ENCODE measurements around the gene VPS13D. TPM values are rescaled to one million over a fixed set of nuclear protein-coding genes. Genes with fewer than 3 reads are reported as not detected.

VPS13D gene
- total RNA-seq, 2 donors from 2014 or later = 48.1 to 65.2 TPM

DNA sequence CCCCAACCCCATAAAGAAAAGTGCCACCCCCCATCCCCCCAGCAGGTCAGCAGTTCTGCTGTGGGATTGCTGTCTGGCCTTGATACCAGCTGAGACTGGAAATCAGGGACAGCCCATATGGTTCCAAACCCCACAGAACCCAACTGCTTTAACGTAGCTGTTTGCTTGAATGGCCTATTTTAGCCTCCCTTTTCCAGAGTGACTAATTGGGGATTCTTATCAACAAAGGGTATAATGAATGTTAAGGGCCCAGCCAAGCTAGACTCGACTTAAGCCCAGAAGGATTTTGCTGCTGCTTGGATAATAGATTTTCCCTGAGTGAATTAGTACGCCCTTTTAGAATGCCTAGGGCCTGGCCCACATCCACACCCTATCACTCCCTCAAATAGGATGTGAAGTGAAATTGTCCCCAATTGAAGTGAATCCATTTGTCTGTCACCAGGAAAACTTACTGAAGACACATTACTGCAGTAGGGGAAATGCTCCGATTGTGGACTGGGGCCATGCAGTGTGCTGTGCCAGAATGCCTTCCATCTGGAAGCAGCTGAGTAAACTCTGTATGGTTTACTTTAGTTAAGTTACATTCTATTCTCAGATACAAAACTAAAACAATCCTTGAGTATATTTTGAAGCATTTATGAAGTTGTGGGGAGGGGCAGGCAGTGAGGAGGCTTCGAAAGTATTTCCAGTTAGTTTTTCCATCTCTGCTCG lies 231.2 kb downstream of the VPS13D start:
- Histone ChIP-seq H3K9me3 (no peaks in the 10 kb centered on the region), H3K4me3 (no peak overlapping the region), H3K27me3 (no peaks in the 10 kb centered on the region), H3K27ac (peak overlapping the region; percentile 69 to 78), H3K36me3 (peaks cover 8% of the 10 kb centered on the region), H3K4me1 (peaks cover 0 to 80% of the 10 kb centered on the region in 2 donors)
- TF ChIP-seq, protein P1, sequence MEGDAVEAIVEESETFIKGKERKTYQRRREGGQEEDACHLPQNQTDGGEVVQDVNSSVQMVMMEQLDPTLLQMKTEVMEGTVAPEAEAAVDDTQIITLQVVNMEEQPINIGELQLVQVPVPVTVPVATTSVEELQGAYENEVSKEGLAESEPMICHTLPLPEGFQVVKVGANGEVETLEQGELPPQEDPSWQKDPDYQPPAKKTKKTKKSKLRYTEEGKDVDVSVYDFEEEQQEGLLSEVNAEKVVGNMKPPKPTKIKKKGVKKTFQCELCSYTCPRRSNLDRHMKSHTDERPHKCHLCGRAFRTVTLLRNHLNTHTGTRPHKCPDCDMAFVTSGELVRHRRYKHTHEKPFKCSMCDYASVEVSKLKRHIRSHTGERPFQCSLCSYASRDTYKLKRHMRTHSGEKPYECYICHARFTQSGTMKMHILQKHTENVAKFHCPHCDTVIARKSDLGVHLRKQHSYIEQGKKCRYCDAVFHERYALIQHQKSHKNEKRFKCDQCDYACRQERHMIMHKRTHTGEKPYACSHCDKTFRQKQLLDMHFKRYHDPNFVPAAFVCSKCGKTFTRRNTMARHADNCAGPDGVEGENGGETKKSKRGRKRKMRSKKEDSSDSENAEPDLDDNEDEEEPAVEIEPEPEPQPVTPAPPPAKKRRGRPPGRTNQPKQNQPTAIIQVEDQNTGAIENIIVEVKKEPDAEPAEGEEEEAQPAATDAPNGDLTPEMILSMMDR (IDR thresholded peaks at IDR 0.05) = no peak
- DNase-seq (ENCODE audit: low spot score) = no peak

- TF ChIP-seq, protein P1 (IDR thresholded peaks at IDR 0.05) = no peak
- Histone ChIP-seq H3K4me1 (peaks cover 0 to 73% of the 10 kb centered on the region in 2 donors), H3K27me3 (no peaks in the 10 kb centered on the region), H3K27ac (peak overlapping the region; percentile 69 to 78), H3K36me3 (peaks cover 8% of the 10 kb centered on the region), H3K9me3 (no peaks in the 10 kb centered on the region), H3K4me3 (no peak overlapping the region)
- DNase-seq (ENCODE audit: low spot score) = no peak
Observed at GRCh38 chr1:12461754-12462153, 231.9 kb downstream of the VPS13D start.

DNA sequence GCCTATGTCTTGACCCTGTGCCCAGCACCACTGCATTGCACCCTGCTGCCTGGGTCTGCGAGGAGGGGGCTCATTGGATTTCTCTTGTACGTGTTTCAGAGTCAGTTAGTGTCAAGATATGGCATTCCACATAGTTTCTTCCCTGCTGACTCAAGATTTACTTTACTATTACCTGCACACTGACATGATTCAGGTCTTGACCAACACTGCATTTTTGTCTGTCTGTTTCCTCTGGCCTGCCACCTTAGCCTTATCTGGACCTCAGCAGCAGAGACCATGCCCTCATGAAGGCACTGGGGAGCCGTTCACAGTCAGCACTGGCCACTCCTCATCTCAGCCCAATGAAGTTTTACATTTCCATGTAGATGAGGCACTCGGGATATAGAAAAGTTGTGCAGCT lies 232.8 kb downstream of the VPS13D start:
- H3K27ac ChIP-seq = peak overlapping the region in 1 of 2 donors; percentile 78

GRCh38 chr1:12464045-12464461 lies 234.2 kb downstream of the VPS13D start:
- Histone ChIP-seq H3K4me3 (no peak overlapping the region), H3K4me1 (peaks cover 0 to 51% of the 10 kb centered on the region in 2 donors), H3K36me3 (peaks cover 8% of the 10 kb centered on the region), H3K9me3 (no peaks in the 10 kb centered on the region), H3K27ac (peak overlapping the region; percentile 46), H3K27me3 (no peaks in the 10 kb centered on the region)
- TF ChIP-seq, protein P1 (IDR thresholded peaks at IDR 0.05) = no peak
- no peak for DNase-seq (ENCODE audit: low spot score)

More for the DNA sequence above, 232.8 kb downstream of the VPS13D start:
- DNase-seq (ENCODE audit: low spot score) = no peak
- Histone ChIP-seq H3K4me3 (no peak overlapping the region), H3K36me3 (peaks cover 8% of the 10 kb centered on the region), H3K4me1 (peaks cover 0 to 64% of the 10 kb centered on the region in 2 donors), H3K9me3 (no peaks in the 10 kb centered on the region), H3K27me3 (no peaks in the 10 kb centered on the region)
- TF ChIP-seq, protein P1 (IDR thresholded peaks at IDR 0.05) = no peak

GRCh38 chr1:12464598-12465056 lies 234.8 kb downstream of the VPS13D start:
- Histone ChIP-seq H3K4me1 (peaks cover 0 to 54% of the 10 kb centered on the region in 2 donors), H3K9me3 (no peaks in the 10 kb centered on the region), H3K4me3 (no peak overlapping the region), H3K27ac (peak overlapping the region; percentile 46), H3K27me3 (no peaks in the 10 kb centered on the region), H3K36me3 (peaks cover 8% of the 10 kb centered on the region)
- peak; percentile 75 for DNase-seq (ENCODE audit: low spot score)
- TF ChIP-seq, protein P1 (IDR thresholded peaks at IDR 0.05) = no peak

Measured in right atrium auricular region (tissue), 2 donors.